ENCODE measurements around the gene CALN1. TPM values are rescaled to one million over a fixed set of nuclear protein-coding genes. Genes with fewer than 3 reads are reported as not detected.

CALN1 gene
- total RNA-seq, 1 donor from 2014 or later: not detected

DNA sequence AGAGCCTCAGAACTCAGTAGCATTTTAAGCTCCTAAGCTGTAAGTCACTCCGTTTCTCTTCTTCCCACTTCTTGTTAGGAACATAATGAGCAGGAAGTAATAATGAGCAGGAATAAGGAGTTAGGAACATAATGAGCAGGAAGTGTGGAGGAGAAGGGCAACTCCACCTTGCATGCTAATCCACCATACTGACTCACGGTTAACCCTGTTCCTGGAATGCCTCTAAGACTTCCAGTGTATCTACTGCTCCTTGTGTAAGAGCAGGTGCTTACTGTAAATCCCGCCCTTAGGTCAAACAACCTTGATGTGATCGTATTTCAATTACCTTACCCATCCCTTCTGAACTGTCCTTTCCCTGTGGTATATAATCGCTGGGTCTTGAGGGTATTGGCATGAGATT, 528.7 kb downstream of the CALN1 start:
- Mint-ChIP-seq H3K36me3 (ENCODE audit: unreplicated experiment) (no peaks in the 10 kb centered on the region), H3K4me1 (ENCODE audit: unreplicated experiment) (no peaks in the 10 kb centered on the region), H3K4me3 (ENCODE audit: unreplicated experiment) (no peak overlapping the region), H3K27me3 (ENCODE audit: unreplicated experiment) (no peaks in the 10 kb centered on the region), H3K9me3 (ENCODE audit: unreplicated experiment) (peaks cover 45% of the 10 kb centered on the region), H3K27ac (ENCODE audit: unreplicated experiment) (no peak overlapping the region)
- DNase-seq (ENCODE audit: extremely low spot score, unreplicated experiment): no peak
- TF ChIP-seq, protein P1, sequence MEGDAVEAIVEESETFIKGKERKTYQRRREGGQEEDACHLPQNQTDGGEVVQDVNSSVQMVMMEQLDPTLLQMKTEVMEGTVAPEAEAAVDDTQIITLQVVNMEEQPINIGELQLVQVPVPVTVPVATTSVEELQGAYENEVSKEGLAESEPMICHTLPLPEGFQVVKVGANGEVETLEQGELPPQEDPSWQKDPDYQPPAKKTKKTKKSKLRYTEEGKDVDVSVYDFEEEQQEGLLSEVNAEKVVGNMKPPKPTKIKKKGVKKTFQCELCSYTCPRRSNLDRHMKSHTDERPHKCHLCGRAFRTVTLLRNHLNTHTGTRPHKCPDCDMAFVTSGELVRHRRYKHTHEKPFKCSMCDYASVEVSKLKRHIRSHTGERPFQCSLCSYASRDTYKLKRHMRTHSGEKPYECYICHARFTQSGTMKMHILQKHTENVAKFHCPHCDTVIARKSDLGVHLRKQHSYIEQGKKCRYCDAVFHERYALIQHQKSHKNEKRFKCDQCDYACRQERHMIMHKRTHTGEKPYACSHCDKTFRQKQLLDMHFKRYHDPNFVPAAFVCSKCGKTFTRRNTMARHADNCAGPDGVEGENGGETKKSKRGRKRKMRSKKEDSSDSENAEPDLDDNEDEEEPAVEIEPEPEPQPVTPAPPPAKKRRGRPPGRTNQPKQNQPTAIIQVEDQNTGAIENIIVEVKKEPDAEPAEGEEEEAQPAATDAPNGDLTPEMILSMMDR (IDR thresholded peaks at IDR 0.05): no peak

- H3K36me3 Mint-ChIP-seq (ENCODE audit: unreplicated experiment): no peaks in the 10 kb centered on the region
- H3K9me3 Mint-ChIP-seq (ENCODE audit: unreplicated experiment): peaks cover 16% of the 10 kb centered on the region
- no peaks in the 10 kb centered on the region for H3K4me1 Mint-ChIP-seq (ENCODE audit: unreplicated experiment)
- no peak overlapping the region for H3K27ac Mint-ChIP-seq (ENCODE audit: unreplicated experiment)
- TF ChIP-seq, protein P1 (IDR thresholded peaks at IDR 0.05): no peak
- H3K27me3 Mint-ChIP-seq (ENCODE audit: unreplicated experiment): no peaks in the 10 kb centered on the region
- DNase-seq (ENCODE audit: extremely low spot score, unreplicated experiment): no peak
- H3K4me3 Mint-ChIP-seq (ENCODE audit: unreplicated experiment): no peak overlapping the region
These were observed 540.7 kb downstream of the CALN1 start for GRCh38 chr7:71871446-71871845.

GRCh38 chr7:71870812-71871211, 541.3 kb downstream of the CALN1 start:
- no peaks in the 10 kb centered on the region for H3K4me1 Mint-ChIP-seq (ENCODE audit: unreplicated experiment)
- DNase-seq (ENCODE audit: extremely low spot score, unreplicated experiment): no peak
- H3K4me3 Mint-ChIP-seq (ENCODE audit: unreplicated experiment): no peak overlapping the region
- no peaks in the 10 kb centered on the region for H3K27me3 Mint-ChIP-seq (ENCODE audit: unreplicated experiment)
- no peaks in the 10 kb centered on the region for H3K36me3 Mint-ChIP-seq (ENCODE audit: unreplicated experiment)
- peaks cover 11% of the 10 kb centered on the region for H3K9me3 Mint-ChIP-seq (ENCODE audit: unreplicated experiment)
- TF ChIP-seq, protein P1 (IDR thresholded peaks at IDR 0.05): no peak
- no peak overlapping the region for H3K27ac Mint-ChIP-seq (ENCODE audit: unreplicated experiment)

- Mint-ChIP-seq H3K4me3 (ENCODE audit: unreplicated experiment) (no peak overlapping the region), H3K27ac (ENCODE audit: unreplicated experiment) (no peak overlapping the region), H3K9me3 (ENCODE audit: unreplicated experiment) (peaks cover 12% of the 10 kb centered on the region), H3K4me1 (ENCODE audit: unreplicated experiment) (no peaks in the 10 kb centered on the region), H3K36me3 (ENCODE audit: unreplicated experiment) (no peaks in the 10 kb centered on the region), H3K27me3 (ENCODE audit: unreplicated experiment) (no peaks in the 10 kb centered on the region)
- TF ChIP-seq, protein P1 (IDR thresholded peaks at IDR 0.05): no peak
- no peak for DNase-seq (ENCODE audit: extremely low spot score, unreplicated experiment)
These were observed 543.3 kb downstream of the CALN1 start for GRCh38 chr7:71868797-71869196.

DNA sequence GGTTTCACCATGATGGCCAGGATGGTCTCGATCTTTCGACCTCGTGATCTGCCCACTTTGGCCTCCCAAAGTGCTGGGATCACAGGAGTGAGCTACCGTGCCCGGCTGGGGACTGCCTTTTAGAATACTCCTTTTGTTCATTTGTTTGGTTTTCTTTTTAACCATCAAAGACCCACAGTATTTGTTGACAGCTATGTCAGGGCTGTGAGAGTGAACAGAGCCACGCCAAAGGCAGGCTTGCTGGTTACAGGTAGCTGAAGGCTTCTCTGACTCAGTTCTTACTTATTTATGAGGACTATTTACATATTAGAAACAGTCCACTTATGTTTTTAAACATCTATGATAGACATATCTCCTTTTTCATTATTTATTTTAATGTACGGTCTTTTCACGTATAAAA, 544.5 kb downstream of the CALN1 start:
- peaks cover 12% of the 10 kb centered on the region for H3K9me3 Mint-ChIP-seq (ENCODE audit: unreplicated experiment)
- no peaks in the 10 kb centered on the region for H3K36me3 Mint-ChIP-seq (ENCODE audit: unreplicated experiment)
- H3K27ac Mint-ChIP-seq (ENCODE audit: unreplicated experiment): no peak overlapping the region
- no peak for DNase-seq (ENCODE audit: extremely low spot score, unreplicated experiment)
- no peak overlapping the region for H3K4me3 Mint-ChIP-seq (ENCODE audit: unreplicated experiment)
- H3K4me1 Mint-ChIP-seq (ENCODE audit: unreplicated experiment): no peaks in the 10 kb centered on the region
- H3K27me3 Mint-ChIP-seq (ENCODE audit: unreplicated experiment): no peaks in the 10 kb centered on the region
- TF ChIP-seq, protein P1 (IDR thresholded peaks at IDR 0.05): no peak

Measured in osteocyte (in vitro differentiated cells).